HG03442 (cell line): Measurements from ENCODE around the gene ADAMTS9.

Experiments
- ATAC-seq: cut with Tn5 transposase; IDR thresholded peaks from one replicate; pipeline ENCODE4 v1.9.1; 2021; ENCODE audit warnings: mild to moderate bottlenecking, moderate library complexity; ENCODE audit not compliant: unreplicated experiment

ADAMTS9 gene

GRCh38 chr3:64654013-64654412, 33.8 kb downstream of the ADAMTS9 start:
- no peak for ATAC-seq

- ATAC-seq = no peak
Measured at GRCh38 chr3:64653101-64653500, 34.7 kb downstream of the ADAMTS9 start.

- no peak for ATAC-seq
Measured at GRCh38 chr3:64651741-64652241, 36.0 kb downstream of the ADAMTS9 start.

- ATAC-seq = no peak
Measured at GRCh38 chr3:64651303-64651702, 36.5 kb downstream of the ADAMTS9 start.

GRCh38 chr3:64650715-64651114, 37.1 kb downstream of the ADAMTS9 start:
- ATAC-seq = no peak

GRCh38 chr3:64650096-64650622, 37.6 kb downstream of the ADAMTS9 start:
- no peak for ATAC-seq

GRCh38 chr3:64648927-64649906, 38.6 kb downstream of the ADAMTS9 start:
- no peak for ATAC-seq

GRCh38 chr3:64647825-64648224, 40.0 kb downstream of the ADAMTS9 start:
- ATAC-seq = no peak

GRCh38 chr3:64645243-64645642, 42.6 kb downstream of the ADAMTS9 start:
- ATAC-seq = no peak

GRCh38 chr3:64644483-64644882, 43.3 kb downstream of the ADAMTS9 start:
- ATAC-seq = no peak

- no peak for ATAC-seq
Measured at GRCh38 chr3:64642327-64643151, 45.3 kb downstream of the ADAMTS9 start.

- ATAC-seq = no peak
Measured at GRCh38 chr3:64638981-64639481, 48.8 kb downstream of the ADAMTS9 start.

GRCh38 chr3:64638511-64638910, 49.3 kb downstream of the ADAMTS9 start:
- ATAC-seq = no peak

GRCh38 chr3:64634417-64634816, 53.4 kb downstream of the ADAMTS9 start:
- no peak for ATAC-seq

- no peak for ATAC-seq
Measured at GRCh38 chr3:64631951-64632350, 55.8 kb downstream of the ADAMTS9 start.

GRCh38 chr3:64627471-64628321, 60.1 kb downstream of the ADAMTS9 start:
- ATAC-seq = no peak

GRCh38 chr3:64627042-64627441, 60.8 kb downstream of the ADAMTS9 start:
- no peak for ATAC-seq

- ATAC-seq = no peak
Measured at GRCh38 chr3:64625381-64625780, 62.4 kb downstream of the ADAMTS9 start.

GRCh38 chr3:64623125-64623524, 64.7 kb downstream of the ADAMTS9 start:
- ATAC-seq = no peak

GRCh38 chr3:64621726-64622395, 65.9 kb downstream of the ADAMTS9 start:
- ATAC-seq = no peak
